Spleen (tissue), 11 donors: ENCODE data around the gene KLHL25. TPM values are rescaled to one million over a fixed set of nuclear protein-coding genes. Genes with fewer than 3 reads are reported as not detected.

Experiments used
- DNase-seq: peaks from one replicate; pipeline ENCODE4 v3.0.0-alpha.2; 2020
- H3K27ac ChIP-seq, 8 donors: fragments of 200-600 bp; sonication (generic) in 7 of 8; 1 replicate in 4 of 8; 2 replicates in 4 of 8; pipeline versions ENCODE4 v1.5.0 to v1.8.0; 2016 to 2021; ENCODE audit warnings: inconsistent platforms in 4 of 8, mild to moderate bottlenecking in 4 of 8, moderate library complexity in 1 of 8
- H3K27me3 ChIP-seq, 7 donors: fragments of 200-600 bp; sonication (generic) in 6 of 7; replicated peaks in 1 of 7; 1 replicate in 4 of 7; 2 replicates in 3 of 7; pipeline versions ENCODE4 v1.5.0 to v1.8.0; 2016 to 2021; ENCODE audit warnings: inconsistent platforms in 3 of 7, mild to moderate bottlenecking in 1 of 7
- H3K36me3 ChIP-seq, 6 donors: fragments of 200-600 bp; sonication (generic) in 5 of 6; 1 replicate in 4 of 6; 2 replicates in 2 of 6; pipeline versions ENCODE4 v1.5.0 to v1.8.0; 2016 to 2021; ENCODE audit warnings: inconsistent platforms in 2 of 6
- H3K4me1 ChIP-seq, 6 donors: fragments of 200-600 bp; sonication (generic) in 5 of 6; 1 replicate in 3 of 6; 2 replicates in 3 of 6; pipeline versions ENCODE4 v1.5.0 to v1.8.0; 2016 to 2021; ENCODE audit warnings: inconsistent platforms in 3 of 6
- H3K4me3 ChIP-seq, 8 donors: fragments of 200-600 bp; sonication (generic) in 7 of 8; 1 replicate in 4 of 8; 2 replicates in 4 of 8; pipeline versions ENCODE4 v1.5.0 to v1.8.0; 2016 to 2021; ENCODE audit warnings: inconsistent platforms in 4 of 8, mild to moderate bottlenecking in 4 of 8, moderate library complexity in 2 of 8
- H3K9me3 ChIP-seq, 8 donors: fragments of 200-600 bp; sonication (generic) in 7 of 8; 1 replicate in 4 of 8; 2 replicates in 4 of 8; pipeline versions ENCODE4 v1.5.0 to v1.8.0; 2016 to 2021; ENCODE audit warnings: inconsistent platforms in 4 of 8
- CTCF ChIP-seq, 11 experiments: fragments of 200-600 bp in 7 of 11; fragments of 450-650 bp in 4 of 11; sonication (generic) in 4 of 11; IDR thresholded peaks in 8 of 11; conservative IDR thresholded peaks in 3 of 11; 1 replicate in 7 of 11; 2 replicates in 4 of 11; pipeline versions ENCODE4 v1.4.0 to v1.8.0; 2016 to 2021; ENCODE audit warnings: antibody characterized with exemption in 11 of 11, inconsistent platforms in 4 of 11, mild to moderate bottlenecking in 1 of 11
- POLR2A ChIP-seq, 3 donors: fragments of 450-650 bp; IDR thresholded peaks; one replicate each; pipeline ENCODE4 v1.5.1; 2017; ENCODE audit warnings: antibody characterized with exemption in 3 of 3, mild to moderate bottlenecking in 1 of 3
- POLR2AphosphoS5 ChIP-seq, 3 donors: sonication (generic); formaldehyde crosslinking; IDR thresholded peaks; one replicate each; pipeline ENCODE4 v1.5.1; 2017; ENCODE audit warnings: antibody characterized with exemption in 3 of 3
- WGBS, 5 donors: extraction: QIAGEN DNeasy Blood & Tissue Kit in 3 of 5; methylation state at CpG; one replicate each; pipeline versions ENCODE4 v1.1.5 to v1.1.7; 2013 to 2018; 5-methylcytosine and 5-hydroxymethylcytosine counted together
- intact Hi-C: fragments of 100-400 bp; cut with DNase I; formaldehyde crosslinking; loops from one replicate; pipeline ENCODE4 v1.15.0; 2023; ENCODE audit warnings: low total_unique reads
- polyA plus RNA-seq, 3 donors: library from polyadenylated mRNA; stranded (reverse); fragments of 200-250 nt; gene quantifications; one replicate each; pipeline ENCODE4 v1.2.1, GENCODE V29; 2013
- total RNA-seq, 7 donors: library from RNA; depleted of rRNA in 3 of 7; stranded (reverse); fragments of >200 nt in 3 of 7; fragmentation: NEBNext Ultra II Directional in 4 of 7; extraction: Animal tissue kit (Norgen Biotek cat#: 25700) in 4 of 7; gene quantifications; one replicate each; pipeline versions ENCODE4 v1.1.0 to v1.2.1, GENCODE V29; 2016 to 2021
- donor health status: healthy with polysubstance abuse.
- donor health status: DM: no; HTN: no; CAD: no; lungs with moderate emphysema.
- donor health status: DM: no; HTN: no; CAD: no.
- donor health status: Bipolar disorder and iron deficiency.
- donor health status: healthy.
- donor health status: DM: no; HTN: no; CAD: no.
- donor health status: DM: yes; HTN: yes; CAD: no.

The KLHL25 gene
- total and polyA plus RNA-seq, 10 donors = 1.00 to 4.6 (median 3.1) TPM

- H3K36me3 ChIP-seq = peaks cover 0 to 100% (median 97%) of the 10 kb centered on the region in 6 donors
- no peak for DNase-seq
- TF ChIP-seq CTCF (IDR thresholded peaks at IDR 0.05 in 8 of 11, conservative IDR thresholded peaks at IDR 0.05 in 3 of 11) (no peak), POLR2AphosphoS5 (IDR thresholded peaks at IDR 0.05) (no peak), POLR2A (IDR thresholded peaks at IDR 0.05) (no peak)
- H3K27ac ChIP-seq = peak overlapping the region in 3 of 8 donors; percentile 13 to 49 (median 15)
- no peaks in the 10 kb centered on the region for H3K27me3 ChIP-seq
- whole genome bisulfite sequencing, 5 donors = 97 to 100% (median 98%) methylated on average over 4 of the region's 4 CpGs
- H3K4me1 ChIP-seq = peaks cover 0 to 43% (median 8%) of the 10 kb centered on the region in 6 donors
- no peaks in the 10 kb centered on the region for H3K9me3 ChIP-seq
- intact Hi-C loops = no loop called here
- no peak overlapping the region for H3K4me3 ChIP-seq
Measured at GRCh38 chr15:85718981-85719380, 75.7 kb downstream of the KLHL25 start.

GRCh38 chr15:85718271-85718971 lies 76.3 kb downstream of the KLHL25 start:
- peak overlapping the region in 3 of 8 donors; percentile 33 to 49 (median 35) for H3K27ac ChIP-seq
- H3K27me3 ChIP-seq = no peaks in the 10 kb centered on the region
- 71 to 87% (median 81%) methylated on average over 12 of the region's 12 CpGs for WGBS, 5 donors
- DNase-seq = no peak
- H3K4me3 ChIP-seq = no peak overlapping the region
- H3K9me3 ChIP-seq = no peaks in the 10 kb centered on the region
- H3K4me1 ChIP-seq = peaks cover 0 to 40% (median 6%) of the 10 kb centered on the region in 6 donors
- TF ChIP-seq POLR2A (IDR thresholded peaks at IDR 0.05) = no peak
- TF ChIP-seq CTCF (IDR thresholded peaks at IDR 0.05 in 8 of 11, conservative IDR thresholded peaks at IDR 0.05 in 3 of 11) = no peak
- TF ChIP-seq POLR2AphosphoS5 (IDR thresholded peaks at IDR 0.05) = peak in 2 of 3 donors; percentile 18 to 41
- intact Hi-C loops = no loop called here
- H3K36me3 ChIP-seq = peaks cover 0 to 100% (median 94%) of the 10 kb centered on the region in 6 donors

GRCh38 chr15:85717212-85717611 lies 77.5 kb downstream of the KLHL25 start:
- no peak for DNase-seq
- 90 to 95% (median 94%) methylated on average over 2 of the region's 2 CpGs for WGBS, 5 donors
- Histone ChIP-seq H3K27ac (peak overlapping the region in 1 of 8 donors; percentile 49), H3K4me1 (peaks cover 0 to 45% (median 6%) of the 10 kb centered on the region in 6 donors), H3K36me3 (peaks cover 0 to 100% (median 91%) of the 10 kb centered on the region in 6 donors), H3K27me3 (no peaks in the 10 kb centered on the region), H3K4me3 (no peak overlapping the region), H3K9me3 (no peaks in the 10 kb centered on the region)
- intact Hi-C loops = no loop called here
- no peak for TF ChIP-seq CTCF (IDR thresholded peaks at IDR 0.05 in 8 of 11, conservative IDR thresholded peaks at IDR 0.05 in 3 of 11)
- no peak for TF ChIP-seq POLR2A (IDR thresholded peaks at IDR 0.05)
- TF ChIP-seq POLR2AphosphoS5 (IDR thresholded peaks at IDR 0.05) = no peak

- intact Hi-C loops = no loop called here
- TF ChIP-seq POLR2AphosphoS5 (IDR thresholded peaks at IDR 0.05) (peak in 1 of 3 donors; percentile 3), POLR2A (IDR thresholded peaks at IDR 0.05) (no peak)
- Histone ChIP-seq H3K4me1 (peaks cover 0 to 54% (median 6%) of the 10 kb centered on the region in 6 donors), H3K27me3 (no peaks in the 10 kb centered on the region), H3K9me3 (no peaks in the 10 kb centered on the region), H3K4me3 (no peak overlapping the region), H3K27ac (peak overlapping the region in 1 of 8 donors; percentile 16), H3K36me3 (peaks cover 0 to 100% (median 91%) of the 10 kb centered on the region in 6 donors)
- 72 to 88% (median 80%) methylated on average over 3 of the region's 3 CpGs for WGBS, 5 donors
- no peak for DNase-seq
Measured at GRCh38 chr15:85716261-85716660, 78.5 kb downstream of the KLHL25 start.
